ENCODE measurements around the gene MED29. TPM values are rescaled to one million over a fixed set of nuclear protein-coding genes. Genes with fewer than 3 reads are reported as not detected.

Gene MED29
- total RNA-seq, 2 donors from 2014 or later: 29.9 to 32.3 TPM

DNA sequence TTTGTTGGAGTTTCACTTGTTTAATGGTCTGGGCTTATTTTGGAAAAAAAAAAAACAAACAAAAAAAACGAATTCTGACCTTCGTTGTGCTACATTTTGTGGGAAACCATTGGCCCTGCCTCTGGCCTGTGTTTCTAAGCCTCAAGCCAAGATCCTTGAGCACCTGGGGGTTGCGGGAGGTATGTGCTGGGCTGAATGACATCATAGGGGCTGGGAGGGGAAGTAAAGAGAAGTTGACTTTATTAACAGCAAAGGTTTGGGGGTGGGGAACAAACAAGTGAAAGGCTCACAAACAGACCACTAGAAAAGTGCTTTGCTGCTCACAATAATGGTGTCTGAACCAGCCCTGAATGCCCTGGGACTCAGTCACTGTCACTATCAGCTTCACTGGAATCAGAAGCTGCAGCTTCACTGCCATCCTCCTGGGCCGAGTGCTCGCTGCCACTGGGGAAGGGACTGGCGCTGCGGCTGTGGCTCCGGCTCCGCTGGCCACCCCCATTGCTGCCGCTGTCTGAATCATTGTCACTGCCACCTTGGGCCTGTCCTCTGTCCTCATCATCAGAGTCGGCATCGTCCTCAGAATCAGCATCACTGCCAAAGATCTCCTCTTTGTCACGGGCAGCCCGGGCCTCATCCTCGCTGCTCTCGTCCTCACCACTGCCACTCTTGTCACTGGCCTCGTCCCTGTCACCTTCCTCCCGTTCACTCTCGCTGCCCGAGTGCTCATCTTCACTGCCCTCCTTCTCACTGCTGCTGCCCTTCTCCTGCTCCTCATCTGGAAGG lies 5.4 kb upstream of the MED29 start:
- DNase-seq (ENCODE audit: low spot score): no peak
- no peaks in the 10 kb centered on the region for H3K9me3 ChIP-seq

DNA sequence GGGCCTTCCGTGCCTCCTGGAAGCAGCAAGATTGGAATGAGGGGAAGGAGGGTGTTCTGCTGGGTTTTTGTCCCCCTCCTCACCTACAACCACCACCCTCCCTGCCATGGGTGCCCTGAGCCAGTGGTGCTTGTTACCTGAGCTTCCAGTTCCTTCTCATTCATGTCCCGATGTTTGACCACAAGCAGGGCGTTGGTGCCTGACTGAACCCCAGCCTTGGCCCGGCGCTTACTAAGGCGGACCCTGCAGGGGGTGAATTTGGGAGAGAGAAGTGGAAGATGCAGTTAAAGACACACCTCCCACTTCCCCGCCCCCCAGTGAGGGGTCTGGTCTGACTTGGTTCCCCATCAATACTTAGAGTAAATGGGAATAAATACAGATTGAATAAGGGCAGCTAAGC lies 4.6 kb upstream of the MED29 start:
- DNase-seq (ENCODE audit: low spot score): no peak
- H3K4me1 ChIP-seq: peaks cover 0 to 11% of the 10 kb centered on the region in 2 donors
- no peaks in the 10 kb centered on the region for H3K9me3 ChIP-seq
- TF ChIP-seq, protein P1, sequence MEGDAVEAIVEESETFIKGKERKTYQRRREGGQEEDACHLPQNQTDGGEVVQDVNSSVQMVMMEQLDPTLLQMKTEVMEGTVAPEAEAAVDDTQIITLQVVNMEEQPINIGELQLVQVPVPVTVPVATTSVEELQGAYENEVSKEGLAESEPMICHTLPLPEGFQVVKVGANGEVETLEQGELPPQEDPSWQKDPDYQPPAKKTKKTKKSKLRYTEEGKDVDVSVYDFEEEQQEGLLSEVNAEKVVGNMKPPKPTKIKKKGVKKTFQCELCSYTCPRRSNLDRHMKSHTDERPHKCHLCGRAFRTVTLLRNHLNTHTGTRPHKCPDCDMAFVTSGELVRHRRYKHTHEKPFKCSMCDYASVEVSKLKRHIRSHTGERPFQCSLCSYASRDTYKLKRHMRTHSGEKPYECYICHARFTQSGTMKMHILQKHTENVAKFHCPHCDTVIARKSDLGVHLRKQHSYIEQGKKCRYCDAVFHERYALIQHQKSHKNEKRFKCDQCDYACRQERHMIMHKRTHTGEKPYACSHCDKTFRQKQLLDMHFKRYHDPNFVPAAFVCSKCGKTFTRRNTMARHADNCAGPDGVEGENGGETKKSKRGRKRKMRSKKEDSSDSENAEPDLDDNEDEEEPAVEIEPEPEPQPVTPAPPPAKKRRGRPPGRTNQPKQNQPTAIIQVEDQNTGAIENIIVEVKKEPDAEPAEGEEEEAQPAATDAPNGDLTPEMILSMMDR (IDR thresholded peaks at IDR 0.05): no peak
- H3K36me3 ChIP-seq: peaks cover 72% of the 10 kb centered on the region
- no peak overlapping the region for H3K4me3 ChIP-seq
- no peaks in the 10 kb centered on the region for H3K27me3 ChIP-seq
- no peak overlapping the region for H3K27ac ChIP-seq

More for the DNA sequence above, 5.4 kb upstream of the MED29 start:
- no peak overlapping the region for H3K27ac ChIP-seq
- no peaks in the 10 kb centered on the region for H3K27me3 ChIP-seq
- TF ChIP-seq, protein P1 (IDR thresholded peaks at IDR 0.05): no peak
- H3K4me1 ChIP-seq: peaks cover 0 to 9% of the 10 kb centered on the region in 2 donors
- H3K4me3 ChIP-seq: no peak overlapping the region
- peaks cover 79% of the 10 kb centered on the region for H3K36me3 ChIP-seq

- TF ChIP-seq, protein P1 (IDR thresholded peaks at IDR 0.05): no peak
- Histone ChIP-seq H3K4me1 (peaks cover 0 to 19% of the 10 kb centered on the region in 2 donors), H3K27ac (no peak overlapping the region), H3K9me3 (no peaks in the 10 kb centered on the region), H3K4me3 (no peak overlapping the region), H3K27me3 (no peaks in the 10 kb centered on the region), H3K36me3 (peaks cover 61% of the 10 kb centered on the region)
- no peak for DNase-seq (ENCODE audit: low spot score)
These were observed 2.5 kb upstream of the MED29 start for GRCh38 chr19:39388657-39389056.

- no peak for DNase-seq (ENCODE audit: low spot score)
- H3K27me3 ChIP-seq: no peaks in the 10 kb centered on the region
- H3K36me3 ChIP-seq: peaks cover 61% of the 10 kb centered on the region
- TF ChIP-seq, protein P1 (IDR thresholded peaks at IDR 0.05): no peak
- H3K9me3 ChIP-seq: no peaks in the 10 kb centered on the region
- peak overlapping the region; percentile 95 to 99 for H3K27ac ChIP-seq
- peaks cover 0 to 19% of the 10 kb centered on the region in 2 donors for H3K4me1 ChIP-seq
- H3K4me3 ChIP-seq: peak overlapping the region; percentile 88 to 98
These were observed 1.4 kb upstream of the MED29 start for GRCh38 chr19:39389631-39390414.

GRCh38 chr19:39390451-39390750 lies 777 bp upstream of the MED29 start:
- no peak for DNase-seq (ENCODE audit: low spot score)
- Histone ChIP-seq H3K27ac (peak overlapping the region; percentile 95 to 99), H3K4me3 (peak overlapping the region; percentile 88 to 98), H3K36me3 (peaks cover 56% of the 10 kb centered on the region), H3K27me3 (no peaks in the 10 kb centered on the region), H3K4me1 (peaks cover 0 to 19% of the 10 kb centered on the region in 2 donors), H3K9me3 (no peaks in the 10 kb centered on the region)
- TF ChIP-seq, protein P1 (IDR thresholded peaks at IDR 0.05): no peak

Data from right atrium auricular region (tissue), 2 donors.